Kidney epithelial cell (primary cell): ENCODE measurements around the gene GPR45. TPM values are rescaled to one million over a fixed set of nuclear protein-coding genes. Genes with fewer than 3 reads are reported as not detected.

Experiments used
- DNase-seq: peaks from one replicate; pipeline ENCODE4 v3.0.0-alpha.2; 2010; ENCODE audit warnings: low read depth
- H3K27me3 ChIP-seq: 2 replicates; pipeline ENCODE4 v1.6.0; 2011; ENCODE audit warnings: low read length; ENCODE audit not compliant: control insufficient read depth, insufficient read depth
- H3K36me3 ChIP-seq: 2 replicates; pipeline ENCODE4 v1.5.1; 2011; ENCODE audit warnings: low read length; ENCODE audit not compliant: control insufficient read depth, insufficient read depth
- H3K4me3 ChIP-seq: 2 replicates; pipeline ENCODE4 v1.5.1; 2011; ENCODE audit warnings: low read depth, mild to moderate bottlenecking, control low read depth, low read length
- total RNA-seq: library from RNA; depleted of rRNA; stranded (reverse); fragments of >200 nt; gene quantifications from 2 replicates; pipeline ENCODE4 v1.2.3, GENCODE V29; 2015
- TF ChIP-seq, protein P1 (sequence below): IDR thresholded peaks from 2 replicates; pipeline ENCODE4 v1.5.1; 2011; ENCODE audit warnings: mild to moderate bottlenecking, moderate library complexity, low read length, control low read depth, inconsistent platforms; ENCODE audit not compliant: insufficient read depth, poor library complexity, severe bottlenecking

Gene GPR45
- total RNA-seq, 1 donor from 2014 or later: not detected

DNA sequence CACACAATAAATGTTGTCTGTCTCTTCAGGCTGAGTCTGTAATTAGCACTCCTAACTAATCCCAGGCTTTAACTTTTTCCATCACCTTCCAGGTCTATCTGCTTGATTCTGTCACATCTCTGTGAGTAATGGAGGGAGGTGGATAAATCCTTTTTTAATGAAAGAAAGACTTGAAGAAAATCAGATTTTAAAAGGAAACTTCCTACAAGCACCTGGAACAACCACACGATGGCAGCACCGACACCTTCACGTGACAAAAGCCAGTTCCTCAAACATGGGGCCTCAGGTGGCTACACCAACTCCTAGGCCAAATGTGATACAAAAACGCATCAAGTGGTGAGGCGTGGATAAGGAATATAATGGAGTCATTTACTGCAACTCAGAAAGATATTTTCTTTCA lies 46.1 kb downstream of the GPR45 start:
- no peak overlapping the region for H3K4me3 ChIP-seq
- DNase-seq: no peak
- TF ChIP-seq, protein P1, sequence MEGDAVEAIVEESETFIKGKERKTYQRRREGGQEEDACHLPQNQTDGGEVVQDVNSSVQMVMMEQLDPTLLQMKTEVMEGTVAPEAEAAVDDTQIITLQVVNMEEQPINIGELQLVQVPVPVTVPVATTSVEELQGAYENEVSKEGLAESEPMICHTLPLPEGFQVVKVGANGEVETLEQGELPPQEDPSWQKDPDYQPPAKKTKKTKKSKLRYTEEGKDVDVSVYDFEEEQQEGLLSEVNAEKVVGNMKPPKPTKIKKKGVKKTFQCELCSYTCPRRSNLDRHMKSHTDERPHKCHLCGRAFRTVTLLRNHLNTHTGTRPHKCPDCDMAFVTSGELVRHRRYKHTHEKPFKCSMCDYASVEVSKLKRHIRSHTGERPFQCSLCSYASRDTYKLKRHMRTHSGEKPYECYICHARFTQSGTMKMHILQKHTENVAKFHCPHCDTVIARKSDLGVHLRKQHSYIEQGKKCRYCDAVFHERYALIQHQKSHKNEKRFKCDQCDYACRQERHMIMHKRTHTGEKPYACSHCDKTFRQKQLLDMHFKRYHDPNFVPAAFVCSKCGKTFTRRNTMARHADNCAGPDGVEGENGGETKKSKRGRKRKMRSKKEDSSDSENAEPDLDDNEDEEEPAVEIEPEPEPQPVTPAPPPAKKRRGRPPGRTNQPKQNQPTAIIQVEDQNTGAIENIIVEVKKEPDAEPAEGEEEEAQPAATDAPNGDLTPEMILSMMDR: peak; percentile 44

GRCh38 chr2:105288133-105288532 lies 46.6 kb downstream of the GPR45 start:
- TF ChIP-seq, protein P1: no peak
- DNase-seq: no peak

More for the DNA sequence above, 46.1 kb downstream of the GPR45 start:
- no peaks in the 10 kb centered on the region for H3K27me3 ChIP-seq
- peaks cover 2% of the 10 kb centered on the region for H3K36me3 ChIP-seq

GRCh38 chr2:105290981-105291660 lies 49.6 kb downstream of the GPR45 start:
- no peak for DNase-seq

More at GRCh38 chr2:105288133-105288532, 46.6 kb downstream of the GPR45 start:
- H3K36me3 ChIP-seq: peaks cover 2% of the 10 kb centered on the region
- no peaks in the 10 kb centered on the region for H3K27me3 ChIP-seq
- H3K4me3 ChIP-seq: no peak overlapping the region

GRCh38 chr2:105291981-105292380 lies 50.4 kb downstream of the GPR45 start:
- no peak overlapping the region for H3K4me3 ChIP-seq
- no peak for DNase-seq
- no peaks in the 10 kb centered on the region for H3K27me3 ChIP-seq
- H3K36me3 ChIP-seq: peaks cover 4% of the 10 kb centered on the region
- TF ChIP-seq, protein P1: no peak

More at GRCh38 chr2:105290981-105291660, 49.6 kb downstream of the GPR45 start:
- H3K36me3 ChIP-seq: peaks cover 4% of the 10 kb centered on the region
- TF ChIP-seq, protein P1: no peak
- no peaks in the 10 kb centered on the region for H3K27me3 ChIP-seq
- no peak overlapping the region for H3K4me3 ChIP-seq

Other genes with a start within 250 kb of the GPR45 start
- 33.0 and 34.7 TPM in 2 replicates for gene MRPS9, start 203.7 kb upstream of the GPR45 start, total RNA-seq
- 19.6 and 24.1 TPM in 2 replicates for gene TGFBRAP1, start 88.0 kb downstream of the GPR45 start, total RNA-seq
- gene C2orf49, start 95.8 kb downstream of the GPR45 start, total RNA-seq: 23.3 and 29.5 TPM in 2 replicates
- 260 and 265 TPM in 2 replicates for gene FHL2, start 157.3 kb downstream of the GPR45 start, total RNA-seq